Umbilical cord (tissue), 2 donors: ENCODE measurements around the gene CD3D. TPM values are rescaled to one million over a fixed set of nuclear protein-coding genes. Genes with fewer than 3 reads are reported as not detected.

ENCODE experiments used
- DNase-seq: peaks from one replicate; pipeline ENCODE4 v3.0.0-alpha.2; 2015; ENCODE audit warnings: low spot score
- total RNA-seq: library from RNA; depleted of rRNA; stranded (reverse); fragments of >200 nt; gene quantifications from one replicate; pipeline ENCODE4 v1.2.3, GENCODE V29; 2014; ENCODE audit warnings: low replicate concordance; ENCODE audit not compliant: insufficient read depth

The CD3D gene
- total RNA-seq, 1 donor from 2014 or later: not detected

GRCh38 chr11:118304227-118304567, 38.3 kb downstream of the CD3D start:
- no peak for DNase-seq

- DNase-seq: no peak
Measured at GRCh38 chr11:118301600-118302195, 40.8 kb downstream of the CD3D start.

DNA sequence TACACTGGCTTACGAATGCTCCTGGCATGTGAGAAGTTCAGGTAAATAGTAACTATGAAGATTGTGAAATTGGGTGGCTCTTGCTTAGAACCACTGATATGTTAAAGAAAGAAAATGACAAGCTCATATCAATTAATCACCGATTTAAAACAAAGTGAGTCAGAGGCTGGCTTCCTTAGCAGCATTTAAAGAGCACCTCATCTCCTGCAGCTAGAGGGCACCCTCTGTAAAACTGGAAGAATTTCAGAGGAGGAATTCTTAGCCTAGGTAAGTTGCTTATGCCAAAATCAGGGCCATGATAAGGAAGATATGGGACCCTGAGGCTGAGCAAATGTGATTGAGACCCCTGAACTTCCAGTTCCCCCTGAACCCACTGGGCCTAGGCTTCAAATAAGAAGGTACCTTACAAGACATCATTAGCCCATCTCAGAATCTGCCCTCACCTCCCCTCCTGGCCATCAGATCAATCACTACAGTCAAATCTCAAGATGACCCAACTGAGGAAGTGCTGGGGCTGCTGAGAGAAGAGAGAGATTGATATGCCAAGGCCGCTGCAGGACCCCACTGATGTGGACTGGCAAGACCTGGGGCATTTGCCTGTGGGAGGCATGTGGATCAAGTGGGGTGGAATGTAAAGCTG, 46.6 kb downstream of the CD3D start:
- peak; percentile 11 for DNase-seq

DNA sequence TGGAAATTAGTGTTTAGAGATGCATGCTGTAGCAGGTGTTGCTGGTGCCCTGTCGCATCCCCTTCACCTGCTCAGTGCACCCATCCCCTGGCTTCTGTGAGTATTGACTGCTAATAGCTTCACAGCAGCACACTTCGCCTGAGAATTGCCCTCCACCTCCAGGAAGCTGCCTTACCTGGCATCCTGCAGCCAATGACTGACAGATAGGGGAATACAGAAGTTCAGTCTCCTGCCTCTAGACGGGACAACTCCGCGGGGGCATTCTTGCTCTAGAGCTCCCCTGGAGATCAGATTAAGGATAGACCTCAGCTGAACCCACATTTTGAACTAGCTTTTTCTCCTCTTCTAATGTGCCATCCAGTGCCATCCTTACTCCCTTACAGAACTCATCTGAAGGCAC, 47.3 kb downstream of the CD3D start:
- DNase-seq: no peak

GRCh38 chr11:118294053-118294452, 48.5 kb downstream of the CD3D start:
- DNase-seq: no peak

DNA sequence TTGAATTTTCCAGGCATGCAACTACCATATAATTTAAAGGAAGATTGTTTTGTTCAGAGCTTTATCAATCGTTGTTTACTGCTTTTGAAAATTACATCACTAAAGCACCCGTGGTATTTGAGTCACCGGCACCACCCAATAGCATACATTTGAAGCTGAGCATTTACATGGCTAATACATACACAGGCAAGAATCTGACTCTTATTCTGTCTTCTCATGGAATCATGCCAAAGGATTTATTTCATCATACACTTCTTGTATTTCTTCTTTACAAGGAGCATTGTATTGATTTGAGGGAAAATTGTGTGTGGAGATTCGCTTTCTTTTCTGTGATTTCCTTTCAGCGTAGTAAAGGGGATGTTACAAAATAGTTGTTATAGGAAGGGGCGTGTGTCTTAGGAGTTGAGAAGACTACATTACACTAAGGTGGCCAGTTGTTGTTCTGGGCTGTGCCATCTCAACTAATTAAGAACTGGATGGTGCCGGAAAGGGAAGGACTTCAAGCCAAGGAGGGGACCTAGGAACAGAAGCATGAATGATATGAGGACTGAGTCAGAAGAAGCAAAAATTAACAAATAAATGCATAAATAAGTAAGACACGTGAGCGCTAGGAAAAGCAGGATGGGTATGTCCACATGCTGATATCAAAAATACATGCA, 50.9 kb downstream of the CD3D start:
- DNase-seq: no peak

GRCh38 chr11:118290923-118291322, 51.6 kb downstream of the CD3D start:
- DNase-seq: peak; percentile 32

DNA sequence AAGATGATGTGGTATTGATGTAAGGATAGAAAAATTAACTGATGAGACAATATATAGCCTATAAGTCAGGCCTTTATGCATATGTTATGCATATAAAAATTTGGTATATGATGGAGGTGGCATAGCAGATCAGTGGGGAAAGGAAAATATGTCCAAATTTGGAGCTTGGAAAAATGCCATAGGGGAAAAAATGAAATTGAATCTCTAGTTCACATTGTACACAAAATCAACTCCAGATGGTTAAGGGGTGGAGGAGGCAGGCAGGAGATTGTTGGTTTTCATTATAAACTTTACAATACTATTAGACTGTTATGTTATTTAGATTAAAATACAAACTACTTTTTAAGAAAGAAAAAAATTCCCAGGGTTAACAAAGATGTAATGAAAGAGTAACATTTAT, 53.1 kb downstream of the CD3D start:
- no peak for DNase-seq

Other genes with a start within 250 kb of the CD3D start
- gene SCN4B, start 189.9 kb downstream of the CD3D start, total RNA-seq: 1.2 TPM
- gene SCN2B, start 166.1 kb downstream of the CD3D start, total RNA-seq: 4.6 TPM
- gene JAML, start 117.7 kb downstream of the CD3D start, total RNA-seq: 18.8 TPM
- gene MPZL3, start 90.3 kb downstream of the CD3D start, total RNA-seq: 5.3 TPM
- gene MPZL2, start 78.4 kb downstream of the CD3D start, total RNA-seq: 41.9 TPM
- not detected for gene CD3E, start 38.0 kb downstream of the CD3D start, total RNA-seq
- 1.9 TPM for gene CD3G, start 1.6 kb upstream of the CD3D start, total RNA-seq
- gene UBE4A, start 16.9 kb upstream of the CD3D start, total RNA-seq: 22.1 TPM
- 142 TPM for gene ATP5MG, start 58.9 kb upstream of the CD3D start, total RNA-seq
- 20.9 TPM for gene KMT2A, start 93.8 kb upstream of the CD3D start, total RNA-seq
- 6.3 TPM for gene TTC36, start 184.8 kb upstream of the CD3D start, total RNA-seq
- gene TMEM25, start 188.5 kb upstream of the CD3D start, total RNA-seq: 19.3 TPM
- gene IFT46, start 223.2 kb upstream of the CD3D start, total RNA-seq: 35.4 TPM
- 144 TPM for gene ARCN1, start 229.7 kb upstream of the CD3D start, total RNA-seq